Measurements from ENCODE around the gene TMOD2.

TMOD2 gene

GRCh38 chr15:51750792-51751696 lies at the start of gene TMOD2:
TMOD2 (plus strand) TSS chr15:51751597; CDS start chr15:51766442, 14,845 bp downstream.
- peak; percentile 54 for DNase-seq

GRCh38 chr15:51702710-51703109 lies 48.7 kb upstream of the TMOD2 start:
- no peak for DNase-seq

GRCh38 chr15:51706291-51706690 lies 45.1 kb upstream of the TMOD2 start:
- peak; percentile 43 for DNase-seq

DNA sequence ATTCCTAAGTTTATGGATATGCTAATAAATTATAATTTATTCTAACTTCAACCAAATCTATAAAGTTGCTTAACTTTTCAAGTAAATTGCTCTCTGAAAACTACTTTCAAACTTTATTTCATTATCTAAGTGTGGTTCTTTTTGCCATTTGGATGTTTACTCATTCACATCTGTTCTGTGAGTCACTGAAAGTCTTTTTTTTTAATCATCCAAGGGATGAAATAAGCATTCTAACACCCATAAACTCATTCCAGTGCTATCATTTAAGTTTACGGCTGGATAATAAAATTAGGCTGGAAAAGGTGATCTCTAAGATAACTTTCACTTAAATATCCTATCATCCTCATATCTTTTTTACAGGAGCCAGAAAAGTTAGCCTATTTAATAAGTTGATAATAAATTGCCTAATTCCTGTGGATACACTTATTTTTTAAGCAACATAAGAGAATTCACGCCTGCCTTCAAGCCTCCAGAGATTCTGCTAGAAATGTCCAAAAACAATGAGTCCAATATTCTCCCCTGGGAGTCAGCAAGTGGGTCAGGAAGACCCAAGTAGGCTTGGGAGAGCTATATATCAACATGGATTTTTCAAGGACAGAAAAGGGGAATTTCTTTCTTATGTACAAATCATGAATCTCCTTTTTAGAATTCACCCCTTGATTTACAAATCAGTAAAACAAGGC lies 44.3 kb upstream of the TMOD2 start:
- no peak for DNase-seq

GRCh38 chr15:51708013-51708412 lies 43.4 kb upstream of the TMOD2 start:
- DNase-seq: peak; percentile 66

DNA sequence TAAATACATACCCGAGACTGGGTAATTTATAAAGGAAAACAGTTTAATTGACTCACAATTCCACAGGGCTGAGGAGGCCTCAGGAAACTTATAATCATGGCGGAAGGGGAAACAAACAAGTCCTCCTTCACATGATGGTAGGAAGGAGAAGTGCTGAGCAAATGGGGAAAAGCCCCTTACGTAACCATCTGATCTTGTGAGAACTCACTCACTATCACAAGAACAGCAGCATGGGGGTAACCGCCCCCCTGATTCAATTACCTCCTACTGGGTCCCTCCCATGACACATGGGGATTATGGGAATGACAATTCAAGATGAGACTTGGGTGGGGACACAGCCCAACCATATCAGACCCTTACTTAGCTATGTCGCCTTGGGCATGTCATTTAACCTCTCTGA lies 42.4 kb upstream of the TMOD2 start:
- DNase-seq: no peak

DNA sequence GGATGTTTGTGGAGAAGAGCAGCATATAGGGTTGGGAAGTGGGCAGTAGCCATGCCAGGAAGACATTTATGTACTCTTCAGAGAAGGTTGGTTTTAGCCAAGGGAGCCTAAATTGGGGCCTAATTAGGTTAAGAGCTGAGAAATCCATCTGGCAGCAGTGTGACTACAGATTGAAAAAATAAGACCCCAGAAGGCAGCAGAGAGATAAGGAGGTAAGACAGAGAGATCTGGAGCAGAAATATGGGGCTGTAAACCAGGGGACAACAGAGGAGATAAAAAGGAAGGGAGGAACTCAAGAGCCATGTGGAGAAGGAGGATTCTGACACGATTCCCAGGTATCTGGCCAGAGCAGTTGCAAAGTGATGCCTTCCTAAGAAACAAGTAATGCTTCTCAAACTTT lies 37.2 kb upstream of the TMOD2 start:
- DNase-seq: no peak

- DNase-seq: no peak
Measured at GRCh38 chr15:51714911-51715310, 36.5 kb upstream of the TMOD2 start.

DNA sequence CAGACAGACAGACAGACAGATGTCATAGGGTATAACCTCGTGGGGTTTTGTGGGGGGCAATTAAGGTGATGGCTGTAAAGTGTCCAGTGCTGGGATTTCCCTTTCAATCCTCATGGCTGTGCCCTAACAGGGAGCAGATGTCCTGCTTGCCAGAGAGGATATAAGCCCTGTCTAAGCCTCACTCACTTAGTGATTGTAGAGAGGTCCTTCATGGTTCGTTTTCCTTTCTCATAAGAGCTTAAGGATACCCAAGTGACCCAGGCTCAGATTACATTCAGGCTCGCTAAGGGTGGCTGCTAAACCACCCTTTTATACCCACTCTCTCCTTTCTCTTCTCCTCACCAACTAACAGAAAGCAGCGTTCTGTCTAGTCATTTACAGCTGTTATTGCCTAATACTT lies 33.2 kb upstream of the TMOD2 start:
- DNase-seq: no peak

DNA sequence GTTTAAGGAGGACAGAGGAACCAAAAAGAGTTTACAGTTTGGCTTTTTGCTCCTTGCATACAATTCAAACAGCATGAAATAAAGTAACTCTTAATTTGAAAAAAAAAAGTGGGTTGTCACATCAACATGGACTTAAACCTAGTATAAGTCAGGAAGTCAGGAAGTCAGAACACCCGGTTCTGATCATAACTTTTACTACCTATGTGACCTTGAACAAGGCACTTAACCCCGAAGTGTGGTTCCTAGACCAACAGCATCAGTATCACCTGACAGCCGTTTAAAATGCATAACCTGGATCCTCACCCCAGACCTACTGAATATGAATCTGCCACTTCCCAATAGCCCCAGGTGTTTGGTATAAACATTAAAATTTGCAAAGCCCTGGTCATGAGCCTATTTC lies 32.7 kb upstream of the TMOD2 start:
- no peak for DNase-seq

GRCh38 chr15:51720201-51720995 lies 31.0 kb upstream of the TMOD2 start:
- DNase-seq: no peak

GRCh38 chr15:51721199-51721960 lies 30.0 kb upstream of the TMOD2 start:
- no peak for DNase-seq

GRCh38 chr15:51724199-51724598 lies 27.2 kb upstream of the TMOD2 start:
- DNase-seq: no peak

DNA sequence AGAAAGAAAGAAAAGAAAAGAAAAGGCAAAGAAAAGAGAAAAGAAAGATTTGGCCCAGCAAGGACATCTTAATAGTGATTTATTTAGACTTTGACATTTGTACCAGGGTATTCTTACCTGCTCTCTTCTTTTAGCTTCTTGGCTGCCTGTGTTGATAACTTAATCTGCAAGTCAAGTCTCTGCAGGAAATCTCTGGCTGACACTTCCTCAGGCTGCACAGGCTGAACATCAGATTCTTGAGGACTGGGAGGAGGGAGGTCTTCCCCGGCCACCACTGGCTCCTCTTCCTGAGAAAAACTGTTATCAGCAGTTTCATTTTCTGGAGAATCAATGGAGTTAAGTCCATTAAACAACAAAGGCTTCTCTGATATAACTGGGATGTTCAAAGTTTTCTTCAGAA lies 26.7 kb upstream of the TMOD2 start:
- no peak for DNase-seq

DNA sequence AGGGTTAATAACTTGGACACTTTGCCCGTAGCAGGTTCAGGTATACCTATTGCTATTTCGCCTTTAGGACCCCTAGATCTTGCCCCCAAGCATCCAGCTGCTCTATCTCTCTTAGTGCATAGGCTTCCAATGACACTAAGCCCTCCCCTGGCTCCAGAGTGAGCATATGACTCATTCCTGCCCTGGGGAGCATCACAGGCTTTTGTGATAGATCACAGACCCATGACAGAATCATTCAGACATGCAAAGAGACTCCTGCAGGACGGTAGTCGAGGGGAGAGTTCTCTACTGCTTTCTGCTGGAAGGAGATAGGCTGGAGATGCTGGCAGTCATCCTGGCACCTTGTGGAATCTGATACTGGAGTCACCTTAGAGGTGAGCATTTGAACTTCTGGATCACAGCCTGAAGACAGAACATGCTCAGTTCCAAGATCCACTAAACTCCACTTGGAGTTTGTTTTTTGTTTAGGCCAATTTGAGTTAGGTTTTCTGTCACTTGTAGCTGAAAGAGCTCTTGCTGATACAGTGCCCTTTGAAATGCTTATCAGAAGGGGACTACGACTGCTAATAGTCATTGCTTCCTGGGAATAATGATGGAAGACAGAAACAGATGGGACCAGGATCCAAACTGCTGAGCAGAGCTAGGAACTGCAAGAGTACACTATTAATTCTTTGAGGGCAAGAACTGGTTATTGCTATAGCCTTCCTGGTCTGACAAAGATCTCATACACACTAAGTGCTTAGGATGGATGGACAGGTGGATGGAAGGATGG lies 24.9 kb upstream of the TMOD2 start:
- DNase-seq: no peak

- no peak for DNase-seq
Measured at GRCh38 chr15:51727141-51727897, 24.1 kb upstream of the TMOD2 start.

DNA sequence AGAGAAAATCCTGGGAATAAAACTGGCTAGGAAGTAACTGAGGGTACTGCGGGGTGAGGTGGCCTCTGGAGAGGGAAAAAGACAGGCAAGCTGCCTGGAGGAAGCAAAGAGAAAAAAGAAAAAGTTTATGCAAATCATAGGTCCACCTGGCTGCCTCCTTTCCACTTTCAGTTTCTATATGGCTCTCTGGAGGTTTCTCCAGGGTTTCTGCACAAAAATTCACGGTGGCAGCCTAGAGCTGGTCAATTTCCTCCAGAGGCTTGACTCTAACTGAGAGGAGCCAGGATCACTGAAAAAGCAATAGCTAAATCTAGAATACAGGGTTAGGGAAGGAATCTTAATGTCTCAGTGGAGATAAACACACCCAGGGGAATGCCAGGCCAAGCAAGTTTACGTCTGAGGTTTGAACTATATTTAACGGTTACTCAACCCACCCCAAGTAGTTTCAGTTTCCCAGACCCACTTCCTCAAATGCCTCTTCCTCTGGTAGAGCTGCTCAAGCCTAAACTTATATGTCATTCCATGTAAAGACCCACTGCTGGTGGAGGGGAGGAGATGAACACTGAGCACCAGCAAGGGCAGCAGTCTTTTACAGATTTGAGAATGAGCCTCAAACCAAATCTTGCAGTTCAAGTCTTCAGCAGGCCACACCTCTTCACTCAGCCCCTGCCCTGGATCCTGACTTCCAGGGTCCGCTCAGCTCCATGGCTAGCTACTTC lies 19.7 kb upstream of the TMOD2 start:
- no peak for DNase-seq

GRCh38 chr15:51732646-51733045 lies 18.8 kb upstream of the TMOD2 start:
- no peak for DNase-seq

DNA sequence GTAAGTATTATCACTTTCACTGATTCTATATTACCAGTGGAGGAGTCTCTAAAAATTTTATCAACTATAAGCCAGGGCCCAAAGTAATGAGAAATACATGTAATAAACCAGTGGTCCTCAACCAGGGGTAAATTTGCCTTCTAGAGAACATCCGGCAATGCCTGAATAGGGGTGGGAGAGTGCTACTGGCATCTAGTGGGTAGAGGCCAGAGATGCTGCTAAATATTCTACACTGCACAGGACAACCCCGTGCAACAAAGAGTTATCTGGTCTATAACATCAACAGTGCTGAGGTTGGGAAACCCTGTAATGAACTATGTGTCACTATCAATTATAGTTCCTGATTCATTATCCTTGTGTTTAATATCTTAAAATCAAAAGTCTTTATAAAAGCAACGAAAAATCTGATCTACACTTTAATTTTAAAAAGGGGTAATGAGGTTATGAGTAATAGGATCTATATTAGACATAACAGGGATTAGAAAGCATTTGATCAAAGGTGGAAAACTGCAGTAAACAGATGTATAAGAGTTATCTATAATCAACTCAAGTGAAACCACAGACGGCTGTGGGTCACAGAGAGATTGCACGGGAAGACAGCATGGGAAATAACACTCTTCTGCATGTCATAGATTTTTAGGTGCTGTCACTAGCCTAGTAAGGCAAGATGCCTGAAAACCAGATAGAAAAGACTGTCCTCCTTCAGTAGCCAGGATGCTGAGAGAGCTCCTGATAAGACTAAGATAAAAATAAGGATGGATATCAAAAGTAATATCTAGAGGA lies 16.0 kb upstream of the TMOD2 start:
- DNase-seq: no peak

- no peak for DNase-seq
Measured at GRCh38 chr15:51736069-51736468, 15.3 kb upstream of the TMOD2 start.

Data from right hindlimb (tissue), 1 donor.